Activated CD8-positive, alpha-beta T cell treated with anti-CD3 and anti-CD28 coated beads for 36 hours (primary cell): ENCODE data around the gene MT1H. TPM values are rescaled to one million over a fixed set of nuclear protein-coding genes. Genes with fewer than 3 reads are reported as not detected.

Experiments used
- ATAC-seq: fragments of 200-7000 bp; cut with Tn5 transposase; one replicate; pipeline ENCODE4 v1.10.0; 2021; ENCODE audit warnings: mild to moderate bottlenecking, moderate library complexity
- CTCF ChIA-PET: fragments of 350-600 bp; sonication (Branson Sonifier 250); formaldehyde crosslinking; loops from one replicate; lab custom pipeline; 2021; ENCODE audit warnings: antibody characterized with exemption; lab: Charles Lee
- POLR2A ChIA-PET: fragments of 350-600 bp; sonication (Branson Sonifier 250); formaldehyde crosslinking; loops from one replicate; lab custom pipeline; 2021; ENCODE audit warnings: antibody characterized with exemption; lab: Charles Lee
- DNase-seq: peaks from one replicate; pipeline ENCODE4 v3.0.0-alpha.2; 2020
- H3K27ac Mint-ChIP-seq: one replicate; pipeline ENCODE4 v1.8.0; 2021; ENCODE audit warnings: mild to moderate bottlenecking, mixed read lengths
- H3K27me3 Mint-ChIP-seq: one replicate; pipeline ENCODE4 v1.8.0; 2021; ENCODE audit warnings: mixed read lengths
- H3K36me3 Mint-ChIP-seq: one replicate; pipeline ENCODE4 v1.8.0; 2021; ENCODE audit warnings: low read depth, mixed read lengths
- H3K4me1 Mint-ChIP-seq: one replicate; pipeline ENCODE4 v1.8.0; 2021; ENCODE audit warnings: low read depth, mixed read lengths
- H3K4me3 Mint-ChIP-seq: one replicate; pipeline ENCODE4 v1.8.0; 2021; ENCODE audit warnings: mild to moderate bottlenecking, moderate library complexity, mixed read lengths
- H3K9me3 Mint-ChIP-seq: one replicate; pipeline ENCODE4 v1.8.0; 2021; ENCODE audit warnings: mixed read lengths
- CTCF ChIP-seq: fragments of 200-600 bp; IDR thresholded peaks from one replicate; pipeline ENCODE4 v1.8.0; 2022; ENCODE audit warnings: antibody characterized with exemption, mild to moderate bottlenecking
- intact Hi-C: fragments of 100-400 bp; cut with micrococcal nuclease; formaldehyde crosslinking; loops from one replicate; pipeline ENCODE4 v1.10.0; 2022
- total RNA-seq, 2 experiments: library from RNA; stranded (reverse); gene quantifications; one replicate each; pipeline ENCODE4 v1.2.3, GENCODE V29; 2021

MT1H gene
- total RNA-seq, 2 experiments from 2014 or later: 2.3 to 2.7 TPM

GRCh38 chr16:56645838-56646237, 23.8 kb upstream of the MT1H start:
- H3K36me3 Mint-ChIP-seq: no peaks in the 10 kb centered on the region
- ATAC-seq: no peak
- H3K27ac Mint-ChIP-seq: no peak overlapping the region
- H3K4me3 Mint-ChIP-seq: no peak overlapping the region
- peaks cover 17% of the 10 kb centered on the region for H3K4me1 Mint-ChIP-seq
- ChIA-PET CTCF (interaction anchor here (0.6 to 1.0 kb wide), 4 partner anchors 10 to 56 kb away, joined by 3 to 4 read pairs (median 3); no protein-coding TSS in a partner anchor), POLR2A (interaction anchor here (0.7 to 2.0 kb wide), 3 partner anchors 10 to 35 kb away, joined by 3 to 5 read pairs (median 3); partner anchors contain the start of gene MT1E)
- H3K27me3 Mint-ChIP-seq: peaks cover 23% of the 10 kb centered on the region
- H3K9me3 Mint-ChIP-seq: no peaks in the 10 kb centered on the region
- no peak for DNase-seq
- intact Hi-C loops: no loop called here
- TF ChIP-seq CTCF: no peak

GRCh38 chr16:56647641-56648431, 21.8 kb upstream of the MT1H start:
- intact Hi-C loops: no loop called here
- TF ChIP-seq CTCF: no peak
- no peak overlapping the region for H3K4me3 Mint-ChIP-seq
- POLR2A ChIA-PET: interaction anchor here (1.3 kb wide), 1 partner anchor 15 kb away, joined by 4 read pairs; no protein-coding TSS in a partner anchor
- no peaks in the 10 kb centered on the region for H3K36me3 Mint-ChIP-seq
- no peak overlapping the region for H3K27ac Mint-ChIP-seq
- H3K4me1 Mint-ChIP-seq: peaks cover 11% of the 10 kb centered on the region
- DNase-seq (no peak), ATAC-seq (no peak)
- no peaks in the 10 kb centered on the region for H3K9me3 Mint-ChIP-seq
- H3K27me3 Mint-ChIP-seq: peaks cover 18% of the 10 kb centered on the region
- CTCF ChIA-PET: interaction anchor here (1.0 kb wide), 1 partner anchor 14 kb away, joined by 3 read pairs; no protein-coding TSS in a partner anchor

DNA sequence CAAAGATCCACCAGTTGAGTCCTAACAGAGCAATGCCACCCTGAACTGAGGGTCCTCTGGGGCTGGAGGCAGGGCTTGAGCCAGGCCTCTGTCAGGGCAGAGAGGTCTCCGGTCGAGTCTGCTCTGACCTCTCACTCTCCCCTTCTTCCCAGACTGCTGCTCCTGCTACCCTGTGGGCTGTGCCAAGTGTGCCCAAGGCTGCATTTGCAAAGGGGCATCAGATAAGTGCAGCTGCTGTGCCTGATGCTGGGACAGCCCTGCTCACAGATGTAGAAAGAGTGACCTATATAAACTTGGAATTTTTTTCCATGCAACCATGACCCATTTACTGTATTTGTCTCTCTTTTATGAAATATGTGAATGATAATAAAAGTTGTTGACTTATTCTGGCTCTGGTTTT, 20.3 kb upstream of the MT1H start:
- CTCF ChIA-PET: interaction anchor here (2.0 kb wide), 1 partner anchor 26 kb away, joined by 5 read pairs; no protein-coding TSS in a partner anchor
- no peak overlapping the region for H3K4me3 Mint-ChIP-seq
- no peaks in the 10 kb centered on the region for H3K9me3 Mint-ChIP-seq
- intact Hi-C loops: no loop called here
- H3K27ac Mint-ChIP-seq: no peak overlapping the region
- H3K36me3 Mint-ChIP-seq: no peaks in the 10 kb centered on the region
- DNase-seq (no peak), ATAC-seq (no peak)
- no peak for TF ChIP-seq CTCF
- H3K27me3 Mint-ChIP-seq: peaks cover 18% of the 10 kb centered on the region
- POLR2A ChIA-PET: interaction anchor here (0.8 to 1.4 kb wide), 2 partner anchors 18 to 33 kb away, joined by 3 read pairs; no protein-coding TSS in a partner anchor
- H3K4me1 Mint-ChIP-seq: no peaks in the 10 kb centered on the region

GRCh38 chr16:56649820-56650219, 19.8 kb upstream of the MT1H start:
- ATAC-seq (no peak), DNase-seq (no peak)
- H3K27ac Mint-ChIP-seq: no peak overlapping the region
- no peak for TF ChIP-seq CTCF
- H3K27me3 Mint-ChIP-seq: peaks cover 18% of the 10 kb centered on the region
- H3K4me3 Mint-ChIP-seq: no peak overlapping the region
- ChIA-PET CTCF (interaction anchor here (2.0 kb wide), 1 partner anchor 27 kb away, joined by 5 read pairs; no protein-coding TSS in a partner anchor), POLR2A (interaction anchor here (0.8 to 1.4 kb wide), 2 partner anchors 17 to 33 kb away, joined by 3 read pairs; no protein-coding TSS in a partner anchor)
- no peaks in the 10 kb centered on the region for H3K36me3 Mint-ChIP-seq
- H3K9me3 Mint-ChIP-seq: no peaks in the 10 kb centered on the region
- no peaks in the 10 kb centered on the region for H3K4me1 Mint-ChIP-seq
- intact Hi-C loops: no loop called here

GRCh38 chr16:56651586-56651985, 18.0 kb upstream of the MT1H start, which contains the start of gene MT1B:
TSS of gene MT1B (plus strand) at chr16:56651886. CDS start at chr16:56651954, 68 bp downstream.
- ChIA-PET POLR2A (interaction anchor here (2.5 kb wide), 1 partner anchor 10 kb away, joined by 11 read pairs; no protein-coding TSS in a partner anchor), CTCF (interaction anchor here (1.6 kb wide), 1 partner anchor 10 kb away, joined by 4 read pairs; no protein-coding TSS in a partner anchor)
- TF ChIP-seq CTCF: no peak
- intact Hi-C loops: no loop called here
- H3K9me3 Mint-ChIP-seq: no peaks in the 10 kb centered on the region
- H3K4me3 Mint-ChIP-seq: no peak within 1 kb of the TSS
- peaks cover 12% of the 10 kb centered on the region for H3K27me3 Mint-ChIP-seq
- no peaks in the 10 kb centered on the region for H3K4me1 Mint-ChIP-seq
- ATAC-seq (no peak), DNase-seq (no peak)
- no peak within 1 kb of the TSS for H3K27ac Mint-ChIP-seq
- no peaks in the 10 kb centered on the region for H3K36me3 Mint-ChIP-seq
